ENCODE results near the gene RASEF. TPM values are rescaled to one million over a fixed set of nuclear protein-coding genes. Genes with fewer than 3 reads are reported as not detected.

RASEF gene
- total RNA-seq, 1 experiment from 2014 or later: 0.12 TPM

- Histone ChIP-seq H3K27ac (ENCODE audit: low read depth, low read length) (no peak overlapping the region), H3K9me3 (ENCODE audit: control insufficient read depth in 1 of 2, insufficient read depth in 1 of 2, low read depth in 1 of 2, low read length in 2 of 2) (no peaks in the 10 kb centered on the region), H4K20me1 (ENCODE audit: insufficient read depth) (no peaks in the 10 kb centered on the region), H3K36me3 (ENCODE audit: control insufficient read depth in 1 of 2, insufficient read depth in 2 of 2, low read length in 2 of 2) (no peaks in the 10 kb centered on the region), H3K79me2 (ENCODE audit: insufficient read depth, low read length) (no peaks in the 10 kb centered on the region), H3K4me2 (ENCODE audit: low read length) (no peak overlapping the region), H3K27me3 (ENCODE audit: insufficient read depth, low read length) (no peaks in the 10 kb centered on the region), H3K4me1 (ENCODE audit: control insufficient read depth in 1 of 2, insufficient read depth in 2 of 2, low read length in 2 of 2) (no peaks in the 10 kb centered on the region), H3K9me2 (ENCODE audit: insufficient read depth) (no peaks in the 10 kb centered on the region), H3K4me3 (replicated peaks in 1 of 2; ENCODE audit: low read depth in 1 of 2, low read length in 2 of 2) (no peak overlapping the region), H2AFZ (ENCODE audit: low read depth, low read length, poor library complexity, severe bottlenecking) (no peak overlapping the region), H3K9ac (ENCODE audit: low read length) (no peak overlapping the region)
- no TSS peak for BruUV-seq (replicated peaks)
- no peak for ATAC-seq
- CTCF ChIA-PET: no interaction called here
- POLR2A ChIA-PET: no interaction called here
- RAD21 ChIA-PET (ENCODE audit: low non-redundant PET in 1 of 2, low total read pairs in 2 of 2, uncharacterized antibody in 2 of 2, unreplicated experiment in 2 of 2): no interaction called here
- DNase-seq (ENCODE audit: low read depth, low spot score): no peak
- no peak for TF ChIP-seq ZFX (IDR thresholded peaks at IDR 0.05)
- no peak for TF ChIP-seq EZH2 (IDR thresholded peaks at IDR 0.05)
- TF ChIP-seq SIN3A (IDR thresholded peaks at IDR 0.05; ENCODE audit: low read depth): no peak
- TF ChIP-seq CTCF (IDR thresholded peaks at IDR 0.05 in 2 of 3, conservative IDR thresholded peaks at IDR 0.05 in 1 of 3; ENCODE audit: borderline replicate concordance in 1 of 3, insufficient read depth in 1 of 3, low read depth in 2 of 3, low read length in 2 of 3): no peak
- TF ChIP-seq EZH2phosphoT487 (IDR thresholded peaks at IDR 0.05; ENCODE audit: borderline replicate concordance): no peak
- no peak for TF ChIP-seq TCF7L2 (IDR thresholded peaks at IDR 0.05; ENCODE audit: borderline replicate concordance, extremely low read depth, insufficient read depth, insufficient read length)
- TF ChIP-seq, protein P1, sequence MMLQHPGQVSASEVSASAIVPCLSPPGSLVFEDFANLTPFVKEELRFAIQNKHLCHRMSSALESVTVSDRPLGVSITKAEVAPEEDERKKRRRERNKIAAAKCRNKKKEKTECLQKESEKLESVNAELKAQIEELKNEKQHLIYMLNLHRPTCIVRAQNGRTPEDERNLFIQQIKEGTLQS (IDR thresholded peaks at IDR 0.05): no peak
- TF ChIP-seq JUND (IDR thresholded peaks at IDR 0.05): no peak
- intact Hi-C loops (cut with micrococcal nuclease): no loop called here
Observed at GRCh38 chr9:83035143-83035542, 27.8 kb downstream of the RASEF start.

GRCh38 chr9:83034587-83034986, 28.4 kb downstream of the RASEF start:
- no peak overlapping the region for H3K4me2 ChIP-seq (ENCODE audit: low read length)
- peak; percentile 32; the same call in 1 of the 2 replicates for ATAC-seq
- no peak overlapping the region for H3K9ac ChIP-seq (ENCODE audit: low read length)
- ChIA-PET CTCF (no interaction called here), RAD21 (ENCODE audit: low non-redundant PET in 1 of 2, low total read pairs in 2 of 2, uncharacterized antibody in 2 of 2, unreplicated experiment in 2 of 2) (no interaction called here), POLR2A (no interaction called here)
- H3K36me3 ChIP-seq (ENCODE audit: control insufficient read depth in 1 of 2, insufficient read depth in 2 of 2, low read length in 2 of 2): no peaks in the 10 kb centered on the region
- TF ChIP-seq SIN3A (IDR thresholded peaks at IDR 0.05; ENCODE audit: low read depth): no peak
- 0 out of 2 replicates have a peak, but pooled peaks have one; percentile 9 for TF ChIP-seq RAD21 (IDR thresholded peaks at IDR 0.05; ENCODE audit: low read depth)
- no peak overlapping the region for H3K4me3 ChIP-seq (replicated peaks in 1 of 2; ENCODE audit: low read depth in 1 of 2, low read length in 2 of 2)
- intact Hi-C loops (cut with micrococcal nuclease): no loop called here
- no peak overlapping the region for H3K27ac ChIP-seq (ENCODE audit: low read depth, low read length)
- no peaks in the 10 kb centered on the region for H3K9me3 ChIP-seq (ENCODE audit: control insufficient read depth in 1 of 2, insufficient read depth in 1 of 2, low read depth in 1 of 2, low read length in 2 of 2)
- no peak for DNase-seq (ENCODE audit: low read depth, low spot score)
- no peaks in the 10 kb centered on the region for H3K27me3 ChIP-seq (ENCODE audit: insufficient read depth, low read length)
- no peaks in the 10 kb centered on the region for H3K79me2 ChIP-seq (ENCODE audit: insufficient read depth, low read length)
- H3K4me1 ChIP-seq (ENCODE audit: control insufficient read depth in 1 of 2, insufficient read depth in 2 of 2, low read length in 2 of 2): no peaks in the 10 kb centered on the region
- no peaks in the 10 kb centered on the region for H4K20me1 ChIP-seq (ENCODE audit: insufficient read depth)
- H2AFZ ChIP-seq (ENCODE audit: low read depth, low read length, poor library complexity, severe bottlenecking): no peak overlapping the region
- BruUV-seq (replicated peaks): no TSS peak
- no peaks in the 10 kb centered on the region for H3K9me2 ChIP-seq (ENCODE audit: insufficient read depth)
